A549 (cell line): ENCODE data around the gene DTNB.

Experiments used
- CEBPB ChIP-seq, 2 experiments: fragments of >200 bp in 1 of 2; sonication (Bioruptor Twin) in 1 of 2; formaldehyde crosslinking in 1 of 2; IDR thresholded peaks; 2 replicates each; pipeline ENCODE4 v1.6.1; 2012 to 2016
- CTCF ChIP-seq: fragments of >200 bp; sonication (Bioruptor Twin); formaldehyde crosslinking; IDR thresholded peaks from 3 replicates; pipeline ENCODE4 v1.5.1; 2016
- ELK1 ChIP-seq: fragments of 150-350 bp; IDR thresholded peaks from 2 replicates; pipeline ENCODE4 v1.6.1; 2014; ENCODE audit warnings: low read depth, mild to moderate bottlenecking, low read length
- EP300 ChIP-seq, 2 experiments: fragments of >200 bp; sonication (Bioruptor Twin); formaldehyde crosslinking; IDR thresholded peaks; 2 replicates in 1 of 2; 3 replicates in 1 of 2; pipeline ENCODE4 v1.6.1; 2016 to 2017
- FOSL2 ChIP-seq, 2 experiments: fragments of 450-650 bp in 1 of 2; fragments of >200 bp in 1 of 2; sonication (Bioruptor Twin) in 1 of 2; formaldehyde crosslinking; IDR thresholded peaks; 2 replicates each; pipeline versions ENCODE4 v1.5.0 to v1.6.1; 2016 to 2020; ENCODE audit warnings: mild to moderate bottlenecking in 1 of 2, moderate library complexity in 1 of 2
- MAFK ChIP-seq: fragments of 450-650 bp; IDR thresholded peaks from 2 replicates; pipeline ENCODE4 v1.6.1; 2014; ENCODE audit not compliant: partially characterized antibody
- MAX ChIP-seq: IDR thresholded peaks from 2 replicates; pipeline ENCODE4 v1.6.1; 2012
- POLR2A ChIP-seq: IDR thresholded peaks from 2 replicates; pipeline ENCODE4 v1.6.1; 2012; ENCODE audit warnings: mild to moderate bottlenecking, low read length
- RAD21 ChIP-seq, 2 experiments: fragments of >200 bp in 1 of 2; sonication (Bioruptor Twin) in 1 of 2; formaldehyde crosslinking in 1 of 2; IDR thresholded peaks in 1 of 2; conservative IDR thresholded peaks in 1 of 2; 2 replicates in 1 of 2; 3 replicates in 1 of 2; pipeline ENCODE4 v1.6.1; 2012 to 2018; ENCODE audit warnings: inconsistent platforms in 1 of 2
- RCOR1 ChIP-seq: fragments of 150-350 bp; IDR thresholded peaks from 2 replicates; pipeline ENCODE4 v1.6.1; 2014; ENCODE audit warnings: antibody characterized with exemption, low read length, low read depth
- SMC3 ChIP-seq: fragments of >200 bp; sonication (Bioruptor Twin); formaldehyde crosslinking; IDR thresholded peaks from 3 replicates; pipeline ENCODE4 v1.6.1; 2018; ENCODE audit warnings: inconsistent platforms
- USF2 ChIP-seq: fragments of 450-650 bp; IDR thresholded peaks from 2 replicates; pipeline ENCODE4 v1.6.1; 2014; ENCODE audit warnings: antibody characterized with exemption
- ZC3H11A ChIP-seq: fragments of 450-650 bp; IDR thresholded peaks from 2 replicates; pipeline ENCODE4 v1.6.1; 2014; ENCODE audit warnings: antibody characterized with exemption, mild to moderate bottlenecking
- ZSCAN20 ChIP-seq: fragments of 250-450 bp; sonication (Bioruptor Pico); IDR thresholded peaks from 2 replicates; pipeline ENCODE4 v1.8.0; 2022; ENCODE audit warnings: mild to moderate bottlenecking, moderate library complexity

GRCh38 chr2:25426326-25426725, 247.1 kb downstream of the DTNB start:
- TF ChIP-seq CTCF (no peak), EP300 (IDR thresholded peaks at IDR 0.05) (no peak), POLR2A (no peak), ZC3H11A (no peak), FOSL2 (IDR thresholded peaks at IDR 0.05) (no peak), FOSL2 (CRISPR knock-in tag; IDR thresholded peaks at IDR 0.05) (no peak), RAD21 (conservative IDR thresholded peaks at IDR 0.05 in 1 of 2, IDR thresholded peaks at IDR 0.05 in 1 of 2) (no peak), ZSCAN20 (CRISPR knock-in tag) (no peak), MAFK (no peak), SMC3 (no peak), CEBPB (IDR thresholded peaks at IDR 0.05) (no peak), RCOR1 (no peak), ELK1 (no peak), MAX (no peak), USF2 (no peak)
